DOHH2 (cell line): ENCODE measurements around the gene LRIG2.

Source experiments
- H3F3A ChIP-seq: fragments of 200-600 bp; sonication (generic), shearing (Covaris generic); 2 replicates; pipeline ENCODE4 v1.6.0; 2016; ENCODE audit warnings: antibody characterized with exemption, mild to moderate bottlenecking; ENCODE audit not compliant: control insufficient read depth, insufficient read depth
- H3K27ac ChIP-seq: fragments of 200-600 bp; sonication (generic); 2 replicates; pipeline ENCODE4 v1.5.1; 2014; ENCODE audit warnings: low read depth, mild to moderate bottlenecking, low read length, moderate library complexity
- H3K27me3 ChIP-seq: fragments of 200-600 bp; sonication (generic); 2 replicates; pipeline ENCODE4 v1.6.1; 2014; ENCODE audit warnings: mild to moderate bottlenecking, low read length, mixed read lengths; ENCODE audit not compliant: control insufficient read depth
- H3K36me3 ChIP-seq: fragments of 200-600 bp; sonication (generic); 2 replicates; pipeline ENCODE4 v1.6.1; 2014; ENCODE audit warnings: mild to moderate bottlenecking, low read length, moderate library complexity, mixed read lengths; ENCODE audit not compliant: control insufficient read depth
- H3K4me1 ChIP-seq: fragments of 200-600 bp; sonication (generic); 2 replicates; pipeline ENCODE4 v1.6.1; 2014; ENCODE audit warnings: mild to moderate bottlenecking, low read length, mixed read lengths; ENCODE audit not compliant: control insufficient read depth
- H3K4me2 ChIP-seq: fragments of 200-600 bp; sonication (generic); 2 replicates; pipeline ENCODE4 v1.6.0; 2014; ENCODE audit warnings: mild to moderate bottlenecking, low read length, moderate library complexity
- H3K4me3 ChIP-seq: fragments of 200-600 bp; sonication (generic); 2 replicates; pipeline ENCODE4 v1.5.1; 2014; ENCODE audit warnings: mild to moderate bottlenecking, low read length, mixed read lengths
- H3K79me2 ChIP-seq: fragments of 200-600 bp; sonication (generic); 2 replicates; pipeline ENCODE4 v1.6.1; 2014; ENCODE audit warnings: mild to moderate bottlenecking, low read length, mixed read lengths; ENCODE audit not compliant: control insufficient read depth
- H3K9me2 ChIP-seq: fragments of 200-600 bp; sonication (generic); replicated peaks from 2 replicates; pipeline ENCODE4 v1.6.1; 2014; ENCODE audit warnings: mild to moderate bottlenecking, low read length, mixed read lengths; ENCODE audit not compliant: control insufficient read depth
- H3K9me3 ChIP-seq: fragments of 200-600 bp; sonication (generic); 2 replicates; pipeline ENCODE4 v1.6.1; 2014; ENCODE audit warnings: antibody characterized with exemption, low read length, mixed read lengths; ENCODE audit not compliant: control insufficient read depth, insufficient read depth
- H4K20me1 ChIP-seq: fragments of 200-600 bp; sonication (generic); 2 replicates; pipeline ENCODE4 v1.6.0; 2014; ENCODE audit warnings: low read depth, mild to moderate bottlenecking, antibody characterized with exemption, low read length, moderate library complexity; ENCODE audit not compliant: control insufficient read depth, insufficient read depth
- EZH2phosphoT487 ChIP-seq: fragments of 200-600 bp; sonication (generic); IDR thresholded peaks from 2 replicates; pipeline ENCODE4 v1.6.1; 2017; ENCODE audit warnings: borderline replicate concordance, mild to moderate bottlenecking, antibody characterized with exemption, low read length, moderate library complexity, mixed read lengths
- TF ChIP-seq, protein P1 (sequence below): fragments of 200-600 bp; sonication (generic); IDR thresholded peaks from one replicate; pipeline ENCODE4 v1.5.1; 2014; ENCODE audit warnings: antibody characterized with exemption, mild to moderate bottlenecking, low read depth, low read length; ENCODE audit not compliant: poor library complexity, severe bottlenecking

Gene LRIG2

DNA sequence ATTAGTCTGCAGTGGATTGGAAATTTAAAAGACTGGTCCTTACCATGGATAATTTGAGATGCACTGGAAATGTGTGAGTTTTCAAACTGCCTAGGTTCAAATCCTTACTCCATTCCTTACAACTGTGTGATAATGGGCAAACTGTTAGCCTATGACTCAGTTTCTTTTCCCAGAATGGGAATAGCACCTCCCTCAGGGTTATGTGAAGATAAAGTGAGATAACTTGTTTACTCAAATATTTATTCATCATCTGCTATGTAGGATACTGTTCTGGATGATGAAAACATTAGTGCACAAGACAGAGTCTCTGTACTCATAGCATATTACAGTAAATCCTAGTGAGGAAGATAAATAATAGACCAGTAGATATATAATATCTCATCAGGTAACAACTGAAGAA lies 28.6 kb downstream of the LRIG2 start:
- H3K4me1 ChIP-seq, result no peaks in the 10 kb centered on the region
- H3K4me2 ChIP-seq, result no peak overlapping the region
- H3K27me3 ChIP-seq, result no peaks in the 10 kb centered on the region
- H3F3A ChIP-seq, result no peaks in the 10 kb centered on the region
- no peak overlapping the region for H3K27ac ChIP-seq
- no peak overlapping the region for H3K4me3 ChIP-seq
- H3K36me3 ChIP-seq, result peaks cover 67% of the 10 kb centered on the region
- H3K79me2 ChIP-seq, result no peaks in the 10 kb centered on the region
- TF ChIP-seq, protein P1, sequence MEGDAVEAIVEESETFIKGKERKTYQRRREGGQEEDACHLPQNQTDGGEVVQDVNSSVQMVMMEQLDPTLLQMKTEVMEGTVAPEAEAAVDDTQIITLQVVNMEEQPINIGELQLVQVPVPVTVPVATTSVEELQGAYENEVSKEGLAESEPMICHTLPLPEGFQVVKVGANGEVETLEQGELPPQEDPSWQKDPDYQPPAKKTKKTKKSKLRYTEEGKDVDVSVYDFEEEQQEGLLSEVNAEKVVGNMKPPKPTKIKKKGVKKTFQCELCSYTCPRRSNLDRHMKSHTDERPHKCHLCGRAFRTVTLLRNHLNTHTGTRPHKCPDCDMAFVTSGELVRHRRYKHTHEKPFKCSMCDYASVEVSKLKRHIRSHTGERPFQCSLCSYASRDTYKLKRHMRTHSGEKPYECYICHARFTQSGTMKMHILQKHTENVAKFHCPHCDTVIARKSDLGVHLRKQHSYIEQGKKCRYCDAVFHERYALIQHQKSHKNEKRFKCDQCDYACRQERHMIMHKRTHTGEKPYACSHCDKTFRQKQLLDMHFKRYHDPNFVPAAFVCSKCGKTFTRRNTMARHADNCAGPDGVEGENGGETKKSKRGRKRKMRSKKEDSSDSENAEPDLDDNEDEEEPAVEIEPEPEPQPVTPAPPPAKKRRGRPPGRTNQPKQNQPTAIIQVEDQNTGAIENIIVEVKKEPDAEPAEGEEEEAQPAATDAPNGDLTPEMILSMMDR, result no peak
- no peak for TF ChIP-seq EZH2phosphoT487
- H3K9me2 ChIP-seq, result no peaks in the 10 kb centered on the region
- H4K20me1 ChIP-seq, result no peaks in the 10 kb centered on the region
- H3K9me3 ChIP-seq, result no peaks in the 10 kb centered on the region

DNA sequence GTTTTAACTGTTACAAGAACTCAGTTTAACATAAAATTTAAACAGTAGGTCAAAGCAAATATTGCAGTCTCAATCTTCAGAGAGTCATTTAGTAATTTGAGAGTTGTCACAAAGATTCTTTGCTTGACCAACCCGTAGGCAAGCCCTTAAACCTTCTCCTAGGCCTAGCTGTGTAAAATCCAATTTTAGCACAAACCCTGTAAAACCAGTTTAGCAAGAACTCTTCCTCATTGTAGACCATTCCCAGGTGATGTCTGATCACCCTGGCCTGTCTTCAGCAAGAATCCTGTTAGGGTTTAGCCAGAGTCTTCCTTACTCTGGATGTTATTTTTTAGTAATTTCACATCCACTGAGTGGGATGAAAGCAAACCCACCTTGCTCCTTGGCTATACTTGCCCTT lies 30.1 kb downstream of the LRIG2 start:
- H3K79me2 ChIP-seq, result no peaks in the 10 kb centered on the region
- H3K27ac ChIP-seq, result no peak overlapping the region
- no peak overlapping the region for H3K4me3 ChIP-seq
- H3K36me3 ChIP-seq, result peaks cover 59% of the 10 kb centered on the region
- H3K4me2 ChIP-seq, result no peak overlapping the region
- no peaks in the 10 kb centered on the region for H3F3A ChIP-seq
- TF ChIP-seq, protein P1, result no peak
- no peak for TF ChIP-seq EZH2phosphoT487
- no peaks in the 10 kb centered on the region for H3K4me1 ChIP-seq
- H3K9me3 ChIP-seq, result no peaks in the 10 kb centered on the region
- no peaks in the 10 kb centered on the region for H3K9me2 ChIP-seq
- H4K20me1 ChIP-seq, result no peaks in the 10 kb centered on the region
- H3K27me3 ChIP-seq, result no peaks in the 10 kb centered on the region

DNA sequence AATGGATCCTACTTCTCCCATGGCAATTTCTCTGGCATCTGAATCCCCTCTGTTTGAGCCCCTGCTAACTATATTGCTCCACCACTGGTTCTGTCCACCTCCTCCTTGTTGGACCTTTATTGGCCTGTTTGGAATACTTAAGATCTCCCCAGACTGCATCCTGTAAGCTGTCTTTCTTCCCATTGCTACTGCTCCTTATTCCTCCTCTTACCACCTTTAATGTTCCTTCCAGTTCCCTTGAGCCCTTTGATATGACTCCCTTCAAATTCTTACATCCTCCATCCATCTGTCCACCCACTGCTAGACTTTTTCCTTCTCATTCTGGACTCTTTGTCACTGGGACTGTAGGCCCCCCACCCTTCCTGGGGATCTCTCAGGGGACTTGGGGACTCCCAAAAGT lies 31.0 kb downstream of the LRIG2 start:
- Histone ChIP-seq H3K27me3 (no peaks in the 10 kb centered on the region), H3K4me3 (no peak overlapping the region), H3K9me3 (no peaks in the 10 kb centered on the region), H3K36me3 (peaks cover 60% of the 10 kb centered on the region), H3K9me2 (no peaks in the 10 kb centered on the region), H3F3A (no peaks in the 10 kb centered on the region), H4K20me1 (no peaks in the 10 kb centered on the region), H3K4me2 (no peak overlapping the region), H3K79me2 (no peaks in the 10 kb centered on the region), H3K4me1 (no peaks in the 10 kb centered on the region), H3K27ac (no peak overlapping the region)
- no peak for TF ChIP-seq EZH2phosphoT487
- TF ChIP-seq, protein P1, result no peak

DNA sequence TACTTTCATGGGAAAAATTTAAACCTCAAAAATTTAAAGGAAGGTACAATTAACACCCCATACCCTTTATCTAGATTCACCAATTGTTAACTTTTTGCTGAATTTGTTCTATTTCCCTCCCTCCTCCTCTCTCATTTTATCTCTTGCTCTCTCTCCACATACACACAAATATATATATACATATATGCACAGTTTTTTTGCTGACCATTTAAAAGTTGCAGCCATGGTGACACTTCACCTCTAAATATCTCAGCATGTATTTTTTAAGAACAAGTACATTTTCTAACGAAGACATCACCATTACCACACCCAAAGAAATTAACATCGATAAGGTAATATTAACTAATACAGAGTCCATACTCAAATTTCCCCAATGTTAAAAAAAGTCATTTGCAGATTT lies 33.9 kb downstream of the LRIG2 start:
- TF ChIP-seq, protein P1, result no peak
- no peak for TF ChIP-seq EZH2phosphoT487
- Histone ChIP-seq H3K27ac (no peak overlapping the region), H3F3A (no peaks in the 10 kb centered on the region), H3K4me2 (no peak overlapping the region), H3K4me1 (no peaks in the 10 kb centered on the region), H3K79me2 (no peaks in the 10 kb centered on the region), H3K36me3 (peaks cover 57% of the 10 kb centered on the region), H3K4me3 (no peak overlapping the region), H3K9me3 (no peaks in the 10 kb centered on the region), H3K27me3 (no peaks in the 10 kb centered on the region), H3K9me2 (no peaks in the 10 kb centered on the region), H4K20me1 (no peaks in the 10 kb centered on the region)
